Stimulated activated CD8-positive, alpha-beta memory T cell treated with anti-CD3 and anti-CD28 coated beads, Interleukin-4, amount 100 ng/mL, for 1 hour (primary cell): Measurements from ENCODE around the gene MSH2.
"Not testable (repeated sequence)": the region's sequence is repeated elsewhere in the genome, so short reads cannot be mapped to it uniquely, and the experiment has no call there.

Source experiments
- DNase-seq, 2 donors: peaks; one replicate each; pipeline ENCODE4 v3.0.0-alpha.2; 2020; ENCODE audit warnings: low read depth in 2 of 2, low spot score in 1 of 2

Gene MSH2

GRCh38 chr2:47406649-47407330 lies 3.8 kb downstream of the MSH2 start:
- DNase-seq = not testable (repeated sequence)

- DNase-seq = not testable (repeated sequence)
Measured at GRCh38 chr2:47407976-47408375, 5.0 kb downstream of the MSH2 start.

- DNase-seq = no peak
Measured at GRCh38 chr2:47414682-47415458, 11.9 kb downstream of the MSH2 start.

GRCh38 chr2:47420214-47420613 lies 17.3 kb downstream of the MSH2 start:
- DNase-seq = no peak

GRCh38 chr2:47420683-47421082 lies 17.7 kb downstream of the MSH2 start:
- DNase-seq = not testable (repeated sequence)

GRCh38 chr2:47422016-47422415 lies 19.1 kb downstream of the MSH2 start:
- no peak for DNase-seq

- DNase-seq = no peak
Measured at GRCh38 chr2:47422560-47422959, 19.6 kb downstream of the MSH2 start.

- DNase-seq = no peak
Measured at GRCh38 chr2:47426786-47427185, 23.8 kb downstream of the MSH2 start.

- DNase-seq = no peak
Measured at GRCh38 chr2:47429795-47430194, 26.8 kb downstream of the MSH2 start.

- DNase-seq = not testable (repeated sequence)
Measured at GRCh38 chr2:47433006-47433405, 30.1 kb downstream of the MSH2 start.

- DNase-seq = not testable (repeated sequence)
Measured at GRCh38 chr2:47433445-47433844, 30.5 kb downstream of the MSH2 start.

GRCh38 chr2:47437287-47437686 lies 34.3 kb downstream of the MSH2 start:
- no peak for DNase-seq

- no peak for DNase-seq
Measured at GRCh38 chr2:47438106-47438505, 35.1 kb downstream of the MSH2 start.

GRCh38 chr2:47438783-47439182 lies 35.8 kb downstream of the MSH2 start:
- DNase-seq = no peak

- no peak for DNase-seq
Measured at GRCh38 chr2:47451790-47452189, 48.8 kb downstream of the MSH2 start.

- no peak for DNase-seq
Measured at GRCh38 chr2:47452761-47453160, 49.8 kb downstream of the MSH2 start.

GRCh38 chr2:47454818-47455217 lies 51.9 kb downstream of the MSH2 start:
- DNase-seq = not testable (repeated sequence)

- no peak for DNase-seq
Measured at GRCh38 chr2:47455411-47455810, 52.5 kb downstream of the MSH2 start.

GRCh38 chr2:47456851-47457250 lies 53.9 kb downstream of the MSH2 start:
- no peak for DNase-seq

GRCh38 chr2:47457268-47457667 lies 54.3 kb downstream of the MSH2 start:
- DNase-seq = no peak

- DNase-seq = no peak
Measured at GRCh38 chr2:47459021-47459420, 56.1 kb downstream of the MSH2 start.

- DNase-seq = no peak
Measured at GRCh38 chr2:47460766-47461165, 57.8 kb downstream of the MSH2 start.
